Endothelial cell of umbilical vein (primary cell): ENCODE data around the gene LDLRAD3.

Experiments
- EZH2 ChIP-seq: IDR thresholded peaks from 2 replicates; pipeline ENCODE4 v1.6.1; 2012; ENCODE audit warnings: borderline replicate concordance, low read depth, mild to moderate bottlenecking, moderate library complexity, low read length, inconsistent platforms; ENCODE audit not compliant: severe bottlenecking
- FOS ChIP-seq: IDR thresholded peaks from 2 replicates; pipeline ENCODE4 v1.6.1; 2011; ENCODE audit warnings: mild to moderate bottlenecking, low read length, moderate library complexity, borderline replicate concordance; ENCODE audit not compliant: insufficient read depth
- GATA2 ChIP-seq: IDR thresholded peaks from 2 replicates; pipeline ENCODE4 v1.7.0; 2011; ENCODE audit warnings: low read depth, mild to moderate bottlenecking, moderate library complexity, mixed read lengths, low read length; ENCODE audit not compliant: insufficient read length, insufficient read depth
- JUN ChIP-seq: IDR thresholded peaks from 2 replicates; pipeline ENCODE4 v1.6.1; 2011; ENCODE audit warnings: borderline replicate concordance, low read depth; ENCODE audit not compliant: insufficient read length, insufficient read depth
- MYC ChIP-seq: IDR thresholded peaks from one replicate; pipeline ENCODE4 v1.6.1; 2011; ENCODE audit warnings: mild to moderate bottlenecking, low read depth, low read length
- POLR2A ChIP-seq: IDR thresholded peaks from 2 replicates; pipeline ENCODE4 v1.6.1; 2012; ENCODE audit warnings: low read depth, mild to moderate bottlenecking, control low read depth, low read length
- POLR2AphosphoS5 ChIP-seq: IDR thresholded peaks from 2 replicates; pipeline ENCODE4 v1.6.1; 2012; ENCODE audit warnings: low read depth, mild to moderate bottlenecking, control low read depth, low read length, moderate library complexity; ENCODE audit not compliant: insufficient read depth
- TF ChIP-seq, protein P1 (sequence below), 2 donors: IDR thresholded peaks; 1 replicate in 1 of 2; 2 replicates in 1 of 2; pipeline ENCODE4 v1.5.1; 2011; ENCODE audit warnings: low read length in 2 of 2, mild to moderate bottlenecking in 2 of 2, moderate library complexity in 2 of 2, control low read depth in 1 of 2, inconsistent platforms in 1 of 2, low read depth in 1 of 2; ENCODE audit not compliant: insufficient read depth in 1 of 2; ENCODE audit errors: extremely low read depth in 1 of 2
- TF ChIP-seq, protein P2 (sequence below): IDR thresholded peaks from 2 replicates; pipeline ENCODE4 v1.6.1; 2011; ENCODE audit not compliant: insufficient read depth, insufficient read length

DNA sequence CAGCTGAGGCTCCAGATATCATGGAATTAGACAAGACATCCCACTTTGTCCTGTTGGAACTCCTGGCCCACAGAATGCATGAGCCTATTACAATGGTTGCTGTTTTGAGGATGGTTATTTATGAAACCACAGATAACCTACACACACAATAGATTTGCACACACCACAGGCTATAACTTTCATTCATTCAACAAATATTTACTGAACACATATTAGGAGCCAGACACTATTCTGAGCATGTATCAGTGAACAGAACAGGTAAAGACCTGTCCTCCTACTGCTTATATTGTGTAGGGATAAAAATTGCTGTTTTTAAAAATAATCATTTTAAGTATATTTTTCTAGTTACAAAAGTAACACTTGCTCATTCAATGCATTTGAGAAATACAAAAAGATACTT is 13.4 kb upstream of the LDLRAD3 start:
- TF ChIP-seq, protein P1, sequence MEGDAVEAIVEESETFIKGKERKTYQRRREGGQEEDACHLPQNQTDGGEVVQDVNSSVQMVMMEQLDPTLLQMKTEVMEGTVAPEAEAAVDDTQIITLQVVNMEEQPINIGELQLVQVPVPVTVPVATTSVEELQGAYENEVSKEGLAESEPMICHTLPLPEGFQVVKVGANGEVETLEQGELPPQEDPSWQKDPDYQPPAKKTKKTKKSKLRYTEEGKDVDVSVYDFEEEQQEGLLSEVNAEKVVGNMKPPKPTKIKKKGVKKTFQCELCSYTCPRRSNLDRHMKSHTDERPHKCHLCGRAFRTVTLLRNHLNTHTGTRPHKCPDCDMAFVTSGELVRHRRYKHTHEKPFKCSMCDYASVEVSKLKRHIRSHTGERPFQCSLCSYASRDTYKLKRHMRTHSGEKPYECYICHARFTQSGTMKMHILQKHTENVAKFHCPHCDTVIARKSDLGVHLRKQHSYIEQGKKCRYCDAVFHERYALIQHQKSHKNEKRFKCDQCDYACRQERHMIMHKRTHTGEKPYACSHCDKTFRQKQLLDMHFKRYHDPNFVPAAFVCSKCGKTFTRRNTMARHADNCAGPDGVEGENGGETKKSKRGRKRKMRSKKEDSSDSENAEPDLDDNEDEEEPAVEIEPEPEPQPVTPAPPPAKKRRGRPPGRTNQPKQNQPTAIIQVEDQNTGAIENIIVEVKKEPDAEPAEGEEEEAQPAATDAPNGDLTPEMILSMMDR (IDR thresholded peaks at IDR 0.05; ENCODE audit: extremely low read depth in 1 of 2, insufficient read depth in 1 of 2, low read depth in 1 of 2, low read length in 2 of 2): no peak
- TF ChIP-seq POLR2A (no peak), FOS (no peak), POLR2AphosphoS5 (no peak), MYC (no peak), GATA2 (no peak), EZH2 (no peak), JUN (no peak)
- TF ChIP-seq, protein P2, sequence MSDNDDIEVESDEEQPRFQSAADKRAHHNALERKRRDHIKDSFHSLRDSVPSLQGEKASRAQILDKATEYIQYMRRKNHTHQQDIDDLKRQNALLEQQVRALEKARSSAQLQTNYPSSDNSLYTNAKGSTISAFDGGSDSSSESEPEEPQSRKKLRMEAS: no peak
